ENCODE results near the gene RBM34. TPM values are rescaled to one million over a fixed set of nuclear protein-coding genes. Genes with fewer than 3 reads are reported as not detected.

The RBM34 gene
- total RNA-seq, 1 donor from 2014 or later, result 52.2 TPM

GRCh38 chr1:235113183-235113917, 47.7 kb downstream of the RBM34 start:
- Mint-ChIP-seq H3K36me3 (ENCODE audit: low read depth, unreplicated experiment) (peaks cover 39% of the 10 kb centered on the region), H3K4me1 (ENCODE audit: unreplicated experiment) (peaks cover 8% of the 10 kb centered on the region), H3K4me3 (ENCODE audit: unreplicated experiment) (no peak overlapping the region), H3K9me3 (ENCODE audit: unreplicated experiment) (no peaks in the 10 kb centered on the region), H3K27ac (ENCODE audit: unreplicated experiment) (no peak overlapping the region), H3K27me3 (ENCODE audit: unreplicated experiment) (no peaks in the 10 kb centered on the region)
- no peak for DNase-seq (ENCODE audit: low spot score)
- TF ChIP-seq, protein P1, sequence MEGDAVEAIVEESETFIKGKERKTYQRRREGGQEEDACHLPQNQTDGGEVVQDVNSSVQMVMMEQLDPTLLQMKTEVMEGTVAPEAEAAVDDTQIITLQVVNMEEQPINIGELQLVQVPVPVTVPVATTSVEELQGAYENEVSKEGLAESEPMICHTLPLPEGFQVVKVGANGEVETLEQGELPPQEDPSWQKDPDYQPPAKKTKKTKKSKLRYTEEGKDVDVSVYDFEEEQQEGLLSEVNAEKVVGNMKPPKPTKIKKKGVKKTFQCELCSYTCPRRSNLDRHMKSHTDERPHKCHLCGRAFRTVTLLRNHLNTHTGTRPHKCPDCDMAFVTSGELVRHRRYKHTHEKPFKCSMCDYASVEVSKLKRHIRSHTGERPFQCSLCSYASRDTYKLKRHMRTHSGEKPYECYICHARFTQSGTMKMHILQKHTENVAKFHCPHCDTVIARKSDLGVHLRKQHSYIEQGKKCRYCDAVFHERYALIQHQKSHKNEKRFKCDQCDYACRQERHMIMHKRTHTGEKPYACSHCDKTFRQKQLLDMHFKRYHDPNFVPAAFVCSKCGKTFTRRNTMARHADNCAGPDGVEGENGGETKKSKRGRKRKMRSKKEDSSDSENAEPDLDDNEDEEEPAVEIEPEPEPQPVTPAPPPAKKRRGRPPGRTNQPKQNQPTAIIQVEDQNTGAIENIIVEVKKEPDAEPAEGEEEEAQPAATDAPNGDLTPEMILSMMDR (IDR thresholded peaks at IDR 0.05; ENCODE audit: unreplicated experiment), result no peak

DNA sequence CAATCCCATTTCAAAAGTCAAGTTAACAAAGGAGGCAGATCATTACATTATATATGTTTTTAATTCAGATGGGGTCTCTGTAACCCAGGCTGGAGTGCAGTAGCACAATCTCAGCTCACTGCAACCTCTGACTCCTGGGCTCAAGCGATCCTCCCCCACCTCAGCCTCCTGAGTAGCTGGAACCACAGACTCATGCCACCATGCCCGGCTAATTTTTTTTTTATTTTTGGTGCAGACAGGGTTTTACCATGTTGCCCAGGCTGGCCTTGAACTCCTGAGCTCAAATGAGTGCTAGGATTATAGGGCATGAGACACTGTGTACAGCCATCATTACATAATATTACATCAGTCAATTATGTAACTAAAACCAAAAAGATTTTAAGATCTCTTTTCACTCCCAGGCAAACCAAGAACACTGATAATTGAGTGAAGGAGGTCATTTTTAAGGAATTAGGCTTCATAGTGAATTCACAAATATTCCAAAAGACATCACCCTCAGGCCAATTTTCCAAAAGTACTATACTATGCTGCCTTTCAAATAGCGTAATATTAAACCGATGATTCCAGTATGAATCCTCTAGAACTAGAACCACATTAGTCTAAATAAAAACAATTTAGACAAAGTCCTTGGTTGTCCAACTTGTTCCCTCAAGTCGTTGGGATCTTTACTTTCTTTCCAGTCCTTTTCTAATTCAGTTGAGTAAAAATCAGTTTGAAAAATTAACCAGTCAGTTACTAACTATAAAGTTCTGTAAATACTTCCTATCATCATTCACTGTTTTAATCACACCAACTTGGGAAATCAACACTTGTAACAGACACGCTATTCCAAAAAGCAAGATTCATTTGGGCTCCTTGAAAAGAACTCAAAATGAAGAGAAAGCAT, 48.5 kb downstream of the RBM34 start:
- no peak for DNase-seq (ENCODE audit: low spot score)
- peaks cover 35% of the 10 kb centered on the region for H3K36me3 Mint-ChIP-seq (ENCODE audit: low read depth, unreplicated experiment)
- H3K4me3 Mint-ChIP-seq (ENCODE audit: unreplicated experiment), result no peak overlapping the region
- peaks cover 8% of the 10 kb centered on the region for H3K4me1 Mint-ChIP-seq (ENCODE audit: unreplicated experiment)
- no peaks in the 10 kb centered on the region for H3K9me3 Mint-ChIP-seq (ENCODE audit: unreplicated experiment)
- H3K27ac Mint-ChIP-seq (ENCODE audit: unreplicated experiment), result no peak overlapping the region
- TF ChIP-seq, protein P1 (IDR thresholded peaks at IDR 0.05; ENCODE audit: unreplicated experiment), result no peak
- no peaks in the 10 kb centered on the region for H3K27me3 Mint-ChIP-seq (ENCODE audit: unreplicated experiment)

- H3K36me3 Mint-ChIP-seq (ENCODE audit: low read depth, unreplicated experiment), result peaks cover 35% of the 10 kb centered on the region
- TF ChIP-seq, protein P1 (IDR thresholded peaks at IDR 0.05; ENCODE audit: unreplicated experiment), result no peak
- H3K27me3 Mint-ChIP-seq (ENCODE audit: unreplicated experiment), result peaks cover 2% of the 10 kb centered on the region
- DNase-seq (ENCODE audit: low spot score), result no peak
- peaks cover 8% of the 10 kb centered on the region for H3K4me1 Mint-ChIP-seq (ENCODE audit: unreplicated experiment)
- no peak overlapping the region for H3K27ac Mint-ChIP-seq (ENCODE audit: unreplicated experiment)
- no peak overlapping the region for H3K4me3 Mint-ChIP-seq (ENCODE audit: unreplicated experiment)
- no peaks in the 10 kb centered on the region for H3K9me3 Mint-ChIP-seq (ENCODE audit: unreplicated experiment)
Observed at GRCh38 chr1:235111107-235111506, 49.9 kb downstream of the RBM34 start.

- H3K27ac Mint-ChIP-seq (ENCODE audit: unreplicated experiment), result no peak overlapping the region
Observed at GRCh38 chr1:235108876-235109275, 52.2 kb downstream of the RBM34 start.

More at GRCh38 chr1:235108876-235109275, 52.2 kb downstream of the RBM34 start:
- Mint-ChIP-seq H3K27me3 (ENCODE audit: unreplicated experiment) (peaks cover 2% of the 10 kb centered on the region), H3K9me3 (ENCODE audit: unreplicated experiment) (no peaks in the 10 kb centered on the region), H3K4me3 (ENCODE audit: unreplicated experiment) (no peak overlapping the region), H3K4me1 (ENCODE audit: unreplicated experiment) (peaks cover 16% of the 10 kb centered on the region), H3K36me3 (ENCODE audit: low read depth, unreplicated experiment) (peaks cover 27% of the 10 kb centered on the region)
- TF ChIP-seq, protein P1 (IDR thresholded peaks at IDR 0.05; ENCODE audit: unreplicated experiment), result no peak
- DNase-seq (ENCODE audit: low spot score), result no peak
